Endodermal cell (in vitro differentiated cells): ENCODE measurements around the gene SNX22. TPM values are rescaled to one million over a fixed set of nuclear protein-coding genes. Genes with fewer than 3 reads are reported as not detected.

Source experiments
- DNase-seq: peaks from one replicate; pipeline ENCODE4 v3.0.0-alpha.2; 2017
- H3K27ac ChIP-seq: 2 replicates; pipeline ENCODE4 v1.5.1; 2013; ENCODE audit warnings: mild to moderate bottlenecking, low read depth, low read length, moderate library complexity
- H3K27me3 ChIP-seq: 2 replicates; pipeline ENCODE4 v1.6.1; 2013; ENCODE audit warnings: mild to moderate bottlenecking, low read length, moderate library complexity; ENCODE audit not compliant: insufficient read depth, control insufficient read depth, poor library complexity, severe bottlenecking
- H3K36me3 ChIP-seq: 2 replicates; pipeline ENCODE4 v1.7.0; 2013; ENCODE audit warnings: mild to moderate bottlenecking, low read length, moderate library complexity; ENCODE audit not compliant: control insufficient read depth, insufficient read depth
- H3K4me1 ChIP-seq: one replicate; pipeline ENCODE4 v1.7.0; 2013; ENCODE audit warnings: low read length; ENCODE audit not compliant: control insufficient read depth, insufficient read depth
- H3K4me3 ChIP-seq: 2 replicates; pipeline ENCODE4 v1.5.1; 2013; ENCODE audit warnings: mild to moderate bottlenecking, low read length, moderate library complexity
- H3K9ac ChIP-seq: 2 replicates; pipeline ENCODE4 v1.6.1; 2013; ENCODE audit warnings: mild to moderate bottlenecking, low read length, moderate library complexity; ENCODE audit not compliant: poor library complexity, severe bottlenecking; ENCODE audit errors: extremely low read depth
- H3K9me3 ChIP-seq: 2 replicates; pipeline ENCODE4 v1.6.1; 2013; ENCODE audit warnings: mild to moderate bottlenecking, low read length, moderate library complexity; ENCODE audit not compliant: control insufficient read depth
- H3K27ac Mint-ChIP-seq: 2 replicates; pipeline ENCODE4 v1.8.0; 2020; ENCODE audit warnings: mixed read lengths
- H3K27me3 Mint-ChIP-seq: 2 replicates; pipeline ENCODE4 v1.8.0; 2021; ENCODE audit warnings: mild to moderate bottlenecking, mixed read lengths; ENCODE audit not compliant: insufficient read depth
- H3K36me3 Mint-ChIP-seq: 2 replicates; pipeline ENCODE4 v1.8.0; 2020; ENCODE audit warnings: low read depth, mixed read lengths
- H3K4me1 Mint-ChIP-seq: 2 replicates; pipeline ENCODE4 v1.8.0; 2020; ENCODE audit warnings: mixed read lengths
- H3K4me3 Mint-ChIP-seq: 2 replicates; pipeline ENCODE4 v1.8.0; 2020; ENCODE audit warnings: mild to moderate bottlenecking, moderate library complexity, mixed read lengths
- H3K9me3 Mint-ChIP-seq: 2 replicates; pipeline ENCODE4 v1.8.0; 2020; ENCODE audit warnings: mild to moderate bottlenecking, mixed read lengths
- CTCF ChIP-seq: fragments of 200-600 bp; sonication (generic); conservative IDR thresholded peaks from 2 replicates; pipeline ENCODE4 v1.5.0; 2021; ENCODE audit warnings: antibody characterized with exemption, mild to moderate bottlenecking
- WGBS, 2 experiments: methylation state at CpG; one replicate each; pipeline versions ENCODE4 v1.1.5 to v1.1.7; 2013; ENCODE audit warnings: missing lambda C conversion rate in 2 of 2, mixed read lengths in 1 of 2; ENCODE audit not compliant: insufficient coverage in 1 of 2, insufficient read length in 1 of 2; 5-methylcytosine and 5-hydroxymethylcytosine counted together
- total RNA-seq, 2 donors: library from RNA; stranded (reverse); fragmentation: NEBNext Ultra II Directional in 1 of 2; extraction: Animal tissue kit (Norgen Biotek cat#: 25700) in 1 of 2; gene quantifications; 2 replicates in 1 of 2; 3 replicates in 1 of 2; pipeline ENCODE4 v1.2.1, GENCODE V29; 2021

SNX22 gene
- total RNA-seq, 2 donors from 2014 or later: 1.6 to 2.6 TPM

DNA sequence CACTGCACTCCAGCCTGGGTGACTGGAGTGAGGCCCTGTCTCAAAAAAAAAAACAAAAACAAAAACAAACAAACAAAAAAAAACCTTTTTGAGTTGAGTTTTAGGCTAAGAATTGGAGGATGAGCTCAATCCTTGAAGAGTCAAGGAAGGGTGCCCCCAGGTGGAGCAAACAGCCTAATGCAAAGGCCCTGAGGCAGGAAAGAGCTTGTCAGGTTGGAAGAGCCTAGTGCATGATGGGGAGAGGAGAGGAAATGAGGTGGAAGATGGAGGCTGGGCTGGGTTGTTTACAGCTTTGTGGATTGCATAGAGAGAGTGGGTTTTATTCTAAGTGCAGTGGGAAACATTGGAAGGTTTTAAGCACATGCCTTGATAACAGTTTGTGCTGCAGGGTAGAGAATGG is 2.1 kb upstream of the SNX22 start:
- Mint-ChIP-seq H3K4me1 (peaks cover 17% of the 10 kb centered on the region), H3K27ac (no peak overlapping the region), H3K4me3 (no peak overlapping the region), H3K36me3 (peaks cover 6% of the 10 kb centered on the region), H3K9me3 (no peaks in the 10 kb centered on the region), H3K27me3 (peaks cover 34% of the 10 kb centered on the region)
- Histone ChIP-seq H3K36me3 (no peaks in the 10 kb centered on the region), H3K27me3 (peaks cover 19% of the 10 kb centered on the region), H3K4me1 (peaks cover 6% of the 10 kb centered on the region), H3K27ac (no peak overlapping the region), H3K9ac (no peak overlapping the region), H3K4me3 (no peak overlapping the region), H3K9me3 (no peaks in the 10 kb centered on the region)
- peak; percentile 54 for TF ChIP-seq CTCF
- DNase-seq: peak; percentile 79

GRCh38 chr15:64149893-64150578 is 1.5 kb upstream of the SNX22 start:
- Histone ChIP-seq H3K27me3 (peaks cover 19% of the 10 kb centered on the region), H3K4me1 (peaks cover 6% of the 10 kb centered on the region), H3K9ac (no peak overlapping the region), H3K9me3 (no peaks in the 10 kb centered on the region), H3K27ac (no peak overlapping the region), H3K36me3 (no peaks in the 10 kb centered on the region), H3K4me3 (no peak overlapping the region)
- Mint-ChIP-seq H3K4me3 (no peak overlapping the region), H3K9me3 (no peaks in the 10 kb centered on the region), H3K4me1 (peaks cover 17% of the 10 kb centered on the region), H3K27ac (no peak overlapping the region), H3K36me3 (peaks cover 4% of the 10 kb centered on the region), H3K27me3 (peaks cover 34% of the 10 kb centered on the region)
- WGBS, 2 experiments: 78 to 93% methylated on average over 4 to 9 of the region's 9 CpGs
- TF ChIP-seq CTCF: no peak
- DNase-seq: peak; percentile 44

DNA sequence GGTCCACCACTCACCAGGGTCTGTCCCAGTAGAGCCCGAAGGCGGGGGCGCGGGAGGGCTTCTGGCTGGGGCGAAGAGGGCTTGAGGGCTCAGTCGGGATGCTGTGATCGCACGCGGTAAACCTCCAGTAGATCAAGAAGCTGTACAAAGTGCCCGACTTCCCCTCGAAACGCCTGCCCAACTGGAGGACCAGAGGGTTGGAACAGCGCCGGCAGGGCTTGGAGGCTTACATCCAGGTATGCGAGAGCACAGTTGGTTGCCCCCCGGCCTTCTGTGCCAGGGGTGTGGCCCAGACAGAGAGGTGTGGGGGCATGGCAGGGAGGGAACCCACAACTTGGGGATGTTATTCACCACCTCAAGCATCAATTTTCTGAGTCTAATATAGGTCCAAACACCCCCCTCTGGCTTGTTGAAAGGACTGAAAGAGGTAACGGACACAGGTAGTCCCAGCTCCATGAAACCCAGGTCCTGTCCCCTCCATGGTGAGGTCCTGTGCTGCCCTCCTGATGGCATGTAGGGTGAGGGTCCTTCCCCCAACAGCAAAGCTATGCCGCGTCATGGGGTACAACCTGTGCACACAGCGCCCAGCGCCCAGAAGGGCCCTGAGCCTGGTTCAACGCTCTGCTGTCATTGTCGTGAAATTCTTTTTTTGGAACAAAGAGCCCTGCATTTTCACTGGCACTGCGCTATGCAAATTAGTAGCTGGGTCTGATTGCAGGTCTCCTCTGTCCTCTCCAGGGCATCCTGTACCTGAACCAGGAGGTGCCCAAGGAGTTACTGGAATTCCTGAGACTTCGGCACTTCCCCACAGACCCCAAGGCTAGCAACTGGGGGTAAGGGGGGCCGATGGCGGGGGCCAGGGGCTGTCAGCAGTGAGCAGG is 1.2 kb downstream of the SNX22 start:
- 43 to 44% methylated on average over 11 to 27 of the region's 27 CpGs for WGBS, 2 experiments
- no peak overlapping the region for H3K9ac ChIP-seq

More for the DNA sequence above, 1.2 kb downstream of the SNX22 start:
- DNase-seq: peak; percentile 69
- peaks cover 26% of the 10 kb centered on the region for H3K36me3 ChIP-seq
- peak overlapping the region; percentile 60 for H3K4me3 Mint-ChIP-seq
- H3K36me3 Mint-ChIP-seq: peaks cover 29% of the 10 kb centered on the region
- peaks cover 10% of the 10 kb centered on the region for H3K4me1 Mint-ChIP-seq
- H3K27me3 ChIP-seq: peaks cover 19% of the 10 kb centered on the region
- no peak for TF ChIP-seq CTCF
- H3K27ac Mint-ChIP-seq: no peak overlapping the region
- H3K4me1 ChIP-seq: no peaks in the 10 kb centered on the region
- peaks cover 34% of the 10 kb centered on the region for H3K27me3 Mint-ChIP-seq
- H3K9me3 Mint-ChIP-seq: no peaks in the 10 kb centered on the region
- no peak overlapping the region for H3K4me3 ChIP-seq
- no peak overlapping the region for H3K27ac ChIP-seq
- H3K9me3 ChIP-seq: no peaks in the 10 kb centered on the region
